Measurements from ENCODE around the gene RNFT2.

DNA sequence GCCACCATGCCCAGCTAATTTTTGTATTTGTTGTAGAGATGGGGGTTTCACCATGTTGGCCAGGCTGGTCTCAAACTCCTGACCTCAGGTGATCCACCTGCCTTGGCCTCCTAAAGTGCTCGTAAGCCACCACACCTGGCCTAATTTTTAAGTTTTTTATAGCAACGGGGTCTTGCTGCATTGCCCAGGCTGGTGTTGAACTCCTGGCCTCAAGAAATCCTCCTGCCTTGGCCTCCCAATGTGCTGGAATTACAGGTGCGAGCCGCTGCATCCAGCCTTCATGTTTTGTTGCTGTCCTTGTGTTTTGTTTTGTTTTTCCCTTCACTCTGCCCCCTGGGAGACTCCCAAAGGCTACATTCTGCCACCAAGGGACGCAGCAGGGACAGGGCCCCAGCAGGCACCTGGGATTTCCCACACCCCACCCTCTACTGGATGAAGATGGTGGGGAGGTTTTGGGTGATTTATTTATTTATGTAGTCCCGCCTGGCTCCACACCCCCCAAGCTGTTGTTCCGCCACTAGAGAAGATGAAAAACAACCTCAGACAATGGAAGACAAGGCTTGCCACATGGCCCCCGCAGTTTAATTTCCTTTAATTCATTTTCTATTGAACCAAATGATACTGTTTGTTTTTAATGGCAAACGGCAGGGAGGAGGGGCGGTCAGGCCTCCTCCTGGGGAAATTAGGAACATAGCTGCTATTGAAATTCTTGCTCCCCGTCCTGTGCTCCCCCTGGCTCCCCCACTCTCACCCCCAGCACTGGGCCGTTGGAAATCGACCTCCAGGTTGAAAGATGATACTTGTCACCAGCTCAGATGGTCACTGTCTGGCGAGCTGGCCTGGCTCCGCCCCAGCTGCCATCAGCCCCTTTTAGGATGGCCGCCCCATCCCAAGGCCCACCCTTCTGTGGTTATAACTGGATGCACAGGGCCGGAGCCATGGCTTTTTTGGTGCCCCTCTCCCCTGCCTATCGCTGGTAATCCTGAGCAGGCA lies 70.3 kb downstream of the RNFT2 start:
- TF ChIP-seq POLR2A (IDR thresholded peaks at IDR 0.05): no peak
- no peak for TF ChIP-seq CTCF (IDR thresholded peaks at IDR 0.05)
